RPMI7951 (cell line): ENCODE data around the gene DPY19L1. TPM values are rescaled to one million over a fixed set of nuclear protein-coding genes. Genes with fewer than 3 reads are reported as not detected.
"Not testable (repeated sequence)": the region's sequence is repeated elsewhere in the genome, so short reads cannot be mapped to it uniquely, and the experiment has no call there.

Experiments used
- DNase-seq: peaks from one replicate; pipeline ENCODE4 v3.0.0-alpha.2; 2012; ENCODE audit warnings: low read depth
- total RNA-seq: library from RNA; depleted of rRNA; stranded (reverse); fragments of >200 nt; shearing (Covaris generic); gene quantifications from 2 replicates; pipeline ENCODE4 v1.2.3, GENCODE V29; 2014

DPY19L1 gene
- total RNA-seq, 1 experiment from 2014 or later: 52.6 TPM

DNA sequence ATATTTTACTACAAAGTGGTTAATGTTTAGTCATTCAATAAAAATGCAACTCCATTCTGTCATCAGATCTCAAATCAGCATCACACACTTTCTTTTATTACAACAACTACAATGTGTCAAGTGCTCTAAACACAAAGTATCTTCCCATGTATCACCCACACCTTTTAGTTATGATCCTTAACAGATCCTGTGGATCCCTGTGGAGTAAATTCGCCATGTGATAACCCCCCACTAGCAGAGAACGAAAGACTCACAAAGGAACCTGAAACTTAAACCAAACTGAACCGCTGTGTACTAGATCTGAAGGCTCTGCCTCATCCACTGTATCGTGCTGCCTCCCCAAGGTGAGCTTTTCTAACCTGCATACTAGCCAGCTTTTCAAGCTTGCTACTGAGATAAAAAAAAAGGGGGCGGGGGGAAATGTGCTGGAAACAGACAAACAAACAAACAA, 1.7 kb downstream of the DPY19L1 start:
- peak; percentile 30 for DNase-seq

DNA sequence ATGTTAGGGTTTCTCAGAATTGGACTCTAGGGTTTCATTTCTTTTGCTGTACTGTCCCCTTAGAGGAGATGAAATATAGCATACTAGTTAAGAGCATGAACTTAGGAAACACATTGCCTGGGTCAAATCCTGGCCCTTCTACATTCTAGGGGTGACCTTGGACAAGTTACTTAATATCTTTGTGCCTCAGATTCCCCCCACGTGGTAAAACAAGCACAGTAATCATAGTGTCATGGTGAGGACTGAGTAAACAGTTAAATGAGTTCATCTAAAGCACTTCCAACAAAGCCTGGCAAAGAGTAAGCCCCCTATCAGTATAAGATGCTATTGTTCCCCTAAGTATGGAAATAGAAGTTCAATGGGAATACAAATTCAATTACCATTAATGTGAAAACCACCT, 5.1 kb downstream of the DPY19L1 start:
- no peak for DNase-seq

DNA sequence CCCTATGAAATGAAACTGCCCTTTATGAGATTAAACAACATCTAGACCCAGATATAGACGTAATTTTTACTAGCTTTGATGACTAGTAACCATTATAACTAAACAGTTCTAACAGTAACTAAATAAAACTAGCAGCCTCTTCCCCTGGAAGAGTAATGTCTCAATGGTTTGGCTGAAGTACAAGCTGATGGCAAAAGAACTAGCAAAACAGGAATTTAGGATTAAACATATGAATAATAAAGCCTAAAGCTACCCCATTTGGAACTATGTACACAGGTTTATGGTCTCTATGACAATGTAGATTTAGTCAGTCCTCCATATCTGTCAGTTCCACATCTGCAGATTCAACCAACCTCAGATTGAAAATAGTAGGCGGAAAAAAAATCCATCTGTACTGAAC, 6.4 kb downstream of the DPY19L1 start:
- no peak for DNase-seq

DNA sequence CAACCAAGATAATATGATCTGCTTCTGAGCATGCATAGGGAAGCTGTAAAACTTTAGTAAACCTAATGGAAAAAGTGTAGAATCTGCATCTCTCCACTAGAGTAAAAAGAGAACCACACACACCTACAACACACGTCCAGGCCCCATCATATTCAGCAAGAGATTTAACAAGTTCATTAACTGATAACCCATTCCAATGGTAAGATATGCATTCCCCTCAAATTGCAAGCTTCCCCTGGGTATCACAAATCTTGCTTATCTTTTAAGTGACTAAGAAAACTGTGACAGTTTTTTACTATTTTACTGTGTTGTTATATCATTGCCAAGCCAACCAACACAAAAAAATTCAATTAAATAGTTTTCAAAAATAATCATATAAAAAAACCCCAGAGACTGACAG, 8.0 kb downstream of the DPY19L1 start:
- DNase-seq: no peak

DNA sequence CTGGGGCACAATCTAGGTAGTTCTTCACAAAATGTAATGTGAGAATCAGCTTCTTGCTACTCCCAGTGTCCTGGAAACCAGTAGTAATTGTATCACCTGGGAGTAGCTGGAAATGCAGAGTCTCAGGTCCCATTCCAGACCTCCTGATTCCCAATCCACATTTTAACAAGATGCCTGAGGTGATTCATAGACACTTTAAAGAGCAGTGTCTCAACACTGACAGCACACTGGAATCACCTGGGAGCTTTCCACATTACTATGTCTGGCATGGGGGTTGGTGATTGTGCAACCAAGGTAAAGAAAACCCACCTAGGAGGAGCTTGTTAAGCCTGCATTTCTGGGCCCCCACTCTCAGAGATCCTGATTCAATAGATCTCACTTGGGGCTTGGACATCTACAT, 11.1 kb downstream of the DPY19L1 start:
- no peak for DNase-seq

DNA sequence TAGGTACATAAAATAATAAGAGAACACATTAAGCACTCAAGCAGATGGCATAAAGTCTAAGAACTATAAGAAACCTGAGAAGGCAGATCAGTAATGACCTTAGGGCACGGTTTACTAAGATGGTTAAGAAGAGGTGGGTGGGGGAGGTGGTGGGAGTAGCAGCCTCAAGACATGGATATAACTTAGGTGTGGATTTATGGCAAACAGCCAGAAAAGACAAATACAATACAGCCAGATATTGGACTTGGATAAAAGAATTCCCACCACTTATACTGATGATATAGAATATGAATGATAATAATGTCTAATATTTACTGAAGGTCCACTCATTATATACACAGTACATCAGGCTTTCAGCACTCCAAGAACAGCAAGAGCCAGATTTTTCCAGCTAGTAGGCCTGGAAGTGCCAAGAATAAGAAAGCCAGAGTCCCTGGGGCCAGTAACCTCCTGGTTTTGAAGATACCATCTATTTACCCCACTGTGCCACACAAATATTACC, 11.9 kb downstream of the DPY19L1 start:
- no peak for DNase-seq

DNA sequence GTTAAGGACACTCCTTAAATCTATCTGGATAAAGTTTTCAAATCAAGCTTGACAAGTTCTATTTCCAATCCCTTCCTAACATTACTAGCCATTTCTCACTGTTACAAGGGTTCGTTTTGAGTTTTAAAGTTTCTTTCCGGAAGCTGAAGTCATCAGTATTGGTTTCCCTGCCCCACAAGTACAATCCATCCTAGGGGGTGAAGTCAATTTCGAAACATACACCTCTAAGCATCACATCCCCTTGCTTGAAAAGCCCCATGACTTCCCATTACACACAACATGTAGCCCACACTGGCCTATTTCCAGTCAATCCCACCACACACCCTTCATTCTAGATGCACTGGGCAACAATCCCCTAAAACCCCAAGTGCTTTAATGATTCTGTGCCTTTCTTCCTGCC, 13.0 kb downstream of the DPY19L1 start:
- DNase-seq: no peak

DNA sequence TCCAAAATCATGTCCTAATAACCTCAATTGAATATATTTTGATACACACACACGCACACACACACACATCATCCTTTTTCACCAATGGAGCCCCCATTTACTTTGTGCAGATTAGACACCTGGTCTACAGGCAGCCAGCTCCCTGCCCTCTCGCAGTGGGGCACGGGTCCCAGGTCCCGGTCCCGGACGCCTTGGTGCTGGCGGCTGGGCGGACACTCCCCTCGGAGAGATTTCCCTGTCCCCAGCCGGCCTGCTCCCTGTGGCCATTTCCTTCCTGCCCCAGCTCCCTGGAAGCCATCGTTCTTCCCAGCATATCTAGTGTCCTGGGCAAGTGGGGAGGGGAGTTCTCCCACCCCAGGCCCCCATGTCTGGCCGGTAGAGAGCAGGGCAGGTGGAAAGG, 14.6 kb downstream of the DPY19L1 start:
- DNase-seq: no peak

DNA sequence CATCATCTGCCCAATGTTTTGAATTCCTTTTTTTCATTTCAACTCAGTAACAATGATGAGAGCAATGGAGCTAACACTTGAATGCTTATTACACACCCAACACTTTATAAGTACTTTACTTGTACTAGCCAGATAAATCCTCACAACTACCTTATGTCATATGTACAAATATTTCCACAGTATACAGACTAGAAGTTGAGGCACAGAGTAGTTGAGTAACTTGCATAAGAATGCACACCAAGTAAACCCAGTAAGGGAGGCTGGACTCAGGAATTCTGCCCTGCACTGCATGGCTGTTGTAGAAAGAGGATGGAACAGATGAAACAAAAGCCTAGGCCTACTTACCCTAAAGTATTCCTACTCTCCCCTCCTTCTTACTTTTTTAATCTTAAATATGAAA, 15.8 kb downstream of the DPY19L1 start:
- no peak for DNase-seq

DNA sequence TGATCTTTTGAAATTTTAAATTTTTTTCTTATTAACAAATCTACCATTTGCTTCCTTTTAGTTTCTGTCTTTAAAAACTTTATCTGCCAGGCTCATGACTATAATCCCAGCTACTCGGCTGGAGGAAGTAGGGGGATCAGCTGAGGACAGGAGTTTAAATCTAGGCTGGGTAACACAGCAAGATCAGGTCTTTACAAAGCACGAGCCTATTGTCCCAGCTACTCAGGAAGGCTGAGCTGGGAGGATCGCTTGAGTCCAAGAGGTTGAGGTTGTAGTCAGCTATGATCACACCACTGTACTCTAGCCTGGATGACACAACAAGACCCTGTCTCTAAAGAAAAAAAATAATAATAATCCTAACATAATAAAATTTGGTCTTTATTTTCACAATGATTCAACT, 17.5 kb downstream of the DPY19L1 start:
- DNase-seq: no peak

DNA sequence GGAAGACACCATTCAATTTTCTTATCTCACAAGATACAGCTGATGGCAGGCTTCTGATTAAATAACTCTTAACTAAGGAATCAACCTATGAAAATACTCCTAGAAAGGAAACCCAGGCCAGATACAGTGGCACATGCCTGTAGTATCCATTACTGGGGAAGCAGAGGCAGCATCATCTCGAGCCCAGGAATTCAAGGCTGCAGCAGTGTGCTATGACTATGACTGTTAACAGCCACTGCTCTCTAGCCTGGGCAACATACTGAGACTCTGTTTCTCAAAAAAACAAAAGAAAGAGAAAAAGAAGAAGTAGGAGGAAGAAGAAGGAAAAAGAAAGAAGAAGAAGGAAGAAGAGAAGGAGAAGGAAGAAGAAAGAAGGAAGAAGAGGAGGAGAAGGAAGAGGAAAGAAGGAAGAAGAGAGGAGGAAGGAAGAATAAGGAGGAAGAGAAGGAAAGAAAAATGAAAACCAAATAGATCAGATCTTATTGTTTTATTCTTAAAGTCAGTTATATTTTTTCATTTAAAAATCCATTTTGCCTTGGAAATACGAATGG, 18.0 kb downstream of the DPY19L1 start:
- no peak for DNase-seq

DNA sequence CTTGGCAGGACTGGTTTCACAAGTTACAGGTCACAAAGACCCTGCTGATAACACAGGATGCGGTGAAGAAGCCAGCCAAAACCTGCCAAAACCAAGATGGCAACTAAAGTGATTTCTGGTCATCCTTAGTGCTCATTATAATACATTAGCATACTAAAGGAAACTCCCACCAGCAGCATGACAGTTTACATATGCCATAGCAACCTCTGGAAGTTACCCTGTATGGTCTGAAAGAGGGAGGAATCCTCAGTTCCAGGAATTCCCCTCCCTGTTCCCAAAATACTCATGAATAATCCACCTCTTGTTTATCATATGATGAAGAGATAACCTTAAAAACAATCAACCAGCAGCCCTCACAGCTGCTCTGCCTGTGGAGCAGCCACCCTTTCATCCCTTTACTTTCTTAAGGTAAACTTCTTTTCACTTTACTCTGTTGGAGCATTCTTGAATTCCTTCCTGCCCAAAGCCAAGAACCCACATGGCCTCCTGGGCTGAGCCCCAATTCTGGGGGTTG, 21.9 kb downstream of the DPY19L1 start:
- peak; percentile 54 for DNase-seq

DNA sequence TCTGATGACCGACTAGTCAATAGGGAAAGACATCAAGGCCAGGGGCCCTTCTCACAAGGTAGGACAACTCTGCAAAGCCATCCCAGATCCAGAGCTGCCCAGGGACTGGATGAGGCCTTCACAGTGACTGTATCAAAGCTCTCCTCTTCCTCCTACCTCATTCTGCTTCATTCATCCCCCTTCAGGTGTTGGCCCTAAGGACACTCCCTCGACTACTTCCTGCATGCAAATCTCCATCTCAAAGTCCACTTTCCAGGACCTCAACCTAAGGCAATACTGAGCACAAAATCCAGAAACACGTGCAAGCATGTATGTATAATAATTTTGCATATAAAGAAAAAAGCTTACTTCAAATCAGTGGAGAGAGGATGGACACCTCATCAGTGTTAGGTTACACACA, 25.1 kb downstream of the DPY19L1 start:
- no peak for DNase-seq

DNA sequence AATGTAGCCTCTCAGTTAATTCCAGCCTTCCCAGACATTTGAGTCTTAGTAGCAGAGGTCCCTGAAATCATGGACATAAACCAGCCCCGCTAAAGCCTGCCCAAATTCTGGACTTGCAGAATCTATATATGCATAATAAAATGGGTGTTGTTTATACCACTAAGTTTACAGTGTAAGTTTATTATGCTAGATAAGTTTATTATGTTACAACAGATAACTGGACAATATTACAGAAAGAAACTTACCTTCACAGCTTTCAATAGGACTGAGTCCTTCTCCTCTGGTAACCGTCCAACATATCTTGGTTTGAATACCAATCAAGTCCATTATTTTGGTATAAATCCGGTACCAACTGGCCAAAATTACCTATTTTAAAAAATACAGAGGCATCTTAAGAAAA, 26.2 kb downstream of the DPY19L1 start:
- DNase-seq: no peak

DNA sequence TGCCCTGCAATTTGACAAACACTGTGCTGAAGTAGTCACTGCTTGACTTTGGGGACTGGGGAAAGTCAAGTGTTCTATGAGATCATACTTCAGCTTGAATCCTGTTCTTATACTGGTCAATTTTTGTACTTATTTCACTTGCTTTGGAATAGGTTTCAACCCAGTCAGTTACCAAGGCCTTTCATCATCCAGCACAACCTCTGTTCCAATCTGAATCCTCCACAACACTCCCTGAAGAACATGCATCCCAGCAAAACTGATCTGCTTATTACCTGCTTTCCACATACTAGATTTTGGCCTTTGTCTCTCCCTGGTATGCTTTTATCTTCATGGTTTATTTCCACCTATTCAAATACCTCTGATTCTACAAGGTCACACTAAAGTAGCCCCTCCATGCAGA, 29.5 kb downstream of the DPY19L1 start:
- DNase-seq: no peak

DNA sequence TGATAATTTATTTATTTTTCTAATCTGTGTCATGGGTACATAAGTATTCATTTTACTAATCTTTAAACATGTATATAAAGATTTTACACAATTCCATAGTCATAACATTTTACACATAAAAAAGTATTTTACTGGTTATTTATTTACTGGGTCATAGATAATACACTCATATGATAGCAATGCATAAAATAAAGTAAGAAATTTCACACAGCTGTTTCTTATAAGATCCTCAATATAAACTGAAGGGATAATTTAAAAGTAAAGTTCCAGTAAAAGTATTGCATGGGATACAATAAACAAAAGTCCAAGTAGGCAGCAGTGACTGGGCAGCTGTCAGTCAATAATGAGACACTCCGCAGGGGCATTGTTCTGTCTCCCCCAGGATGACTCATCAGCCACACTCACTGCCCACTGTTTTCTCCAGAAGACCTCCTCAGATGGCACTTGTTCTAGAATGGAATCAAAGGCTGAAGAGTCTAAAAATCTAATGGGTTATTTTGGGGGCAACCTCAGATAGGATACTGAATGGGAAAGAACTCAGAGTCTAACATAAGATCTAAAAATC, 32.7 kb downstream of the DPY19L1 start:
- DNase-seq: peak; percentile 72

DNA sequence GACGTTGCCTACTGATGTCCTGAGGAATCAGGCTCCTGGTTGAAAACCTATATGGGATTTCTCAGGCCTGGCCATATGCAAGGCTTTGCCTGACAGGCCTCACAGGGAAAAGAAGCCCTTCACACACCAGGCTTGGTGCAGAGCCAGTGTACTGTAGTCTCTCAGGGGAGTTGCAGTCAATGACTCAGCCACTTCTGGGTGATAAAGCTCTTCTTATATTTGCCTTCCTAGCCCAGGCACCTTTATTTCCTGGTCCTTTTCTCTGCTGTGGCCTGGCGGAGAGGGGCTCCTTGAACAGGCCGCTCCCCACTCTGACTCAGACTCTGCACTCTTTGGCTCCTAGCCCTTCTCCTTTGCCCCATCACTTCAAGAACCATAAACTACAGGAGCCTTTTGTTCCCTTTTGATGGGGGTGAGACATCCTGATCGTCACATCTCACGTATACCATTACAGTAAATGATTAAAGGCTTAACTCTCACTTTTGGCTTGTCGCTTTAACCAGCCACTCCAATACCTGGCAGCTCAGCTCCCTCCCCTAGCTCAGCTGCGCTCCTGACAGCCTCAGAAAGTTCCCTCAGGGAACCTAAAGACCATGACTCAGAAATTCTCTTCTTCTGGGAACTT, 33.5 kb downstream of the DPY19L1 start:
- DNase-seq: peak; percentile 95

DNA sequence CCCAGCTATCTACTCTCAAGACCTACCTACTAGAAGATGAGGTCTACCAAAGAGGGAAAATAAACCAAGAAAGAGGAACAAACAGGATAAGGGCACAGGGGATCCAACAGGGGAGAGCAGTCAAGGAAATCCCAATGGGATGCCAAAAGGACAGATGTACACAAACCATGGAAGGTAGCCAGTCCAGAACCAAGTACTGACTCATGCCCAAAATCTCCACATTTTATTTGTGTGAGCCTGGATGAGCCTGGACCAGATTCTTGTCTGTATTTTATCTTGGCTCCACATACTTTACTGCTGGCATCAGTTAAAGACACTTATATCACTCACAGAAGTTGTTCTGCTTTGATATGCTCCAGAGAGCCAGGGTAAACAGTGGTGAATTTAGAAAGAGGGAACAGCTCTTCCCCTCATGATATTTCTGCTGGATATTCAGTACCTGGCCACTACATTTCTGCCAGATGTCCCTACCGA, 34.1 kb downstream of the DPY19L1 start:
- DNase-seq: peak; percentile 81

DNA sequence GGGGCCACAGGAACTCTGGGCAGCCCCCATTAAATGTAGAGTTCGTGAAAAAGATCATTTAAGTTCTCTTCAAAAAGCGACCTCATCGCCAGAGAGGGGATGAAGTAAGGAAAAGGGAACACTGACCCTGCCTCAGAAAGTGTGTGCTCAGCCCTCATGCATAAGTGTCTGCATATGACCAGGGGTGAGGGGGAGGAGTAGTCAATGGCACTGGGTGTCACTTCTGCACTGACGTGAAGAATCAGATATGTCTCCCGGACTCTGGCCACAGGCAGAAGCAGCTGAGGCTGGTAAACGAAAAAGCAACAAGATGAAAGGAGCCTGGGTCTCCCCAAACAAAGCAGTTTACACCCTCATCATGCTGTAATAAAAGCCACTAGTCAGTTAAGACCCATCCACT, 39.0 kb downstream of the DPY19L1 start:
- not testable (repeated sequence) for DNase-seq

DNA sequence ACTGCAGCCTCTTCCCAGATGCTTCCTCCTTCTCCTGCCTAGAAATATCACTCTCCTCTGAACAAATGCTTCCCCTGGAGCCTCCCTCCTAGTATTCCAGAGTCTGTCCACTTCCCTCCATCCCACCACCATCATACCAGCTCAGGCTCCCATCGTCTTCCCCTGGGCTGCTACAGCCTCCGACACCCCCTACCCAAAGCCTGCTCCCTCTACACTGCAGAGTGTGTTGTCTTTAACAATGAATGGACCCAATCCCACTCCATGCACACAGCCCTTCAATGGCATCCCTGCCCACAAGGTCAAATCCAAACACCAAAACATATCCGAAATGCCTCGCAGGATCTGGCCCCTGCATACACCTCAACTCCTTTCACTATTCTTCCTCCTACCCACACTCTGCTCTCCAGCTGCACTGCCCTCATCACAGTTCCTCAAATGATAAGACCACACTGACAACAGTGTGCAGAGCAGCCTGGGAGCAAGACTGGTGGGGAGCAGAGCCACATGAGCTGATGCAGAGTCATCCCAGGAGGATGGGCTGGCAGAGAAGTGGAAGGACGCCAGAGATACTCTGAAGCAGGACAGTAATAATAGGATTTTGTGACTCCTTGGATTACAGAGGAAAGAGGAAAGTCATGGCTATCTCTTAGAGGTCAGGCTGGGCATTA, 40.7 kb downstream of the DPY19L1 start:
- DNase-seq: not testable (repeated sequence)

DNA sequence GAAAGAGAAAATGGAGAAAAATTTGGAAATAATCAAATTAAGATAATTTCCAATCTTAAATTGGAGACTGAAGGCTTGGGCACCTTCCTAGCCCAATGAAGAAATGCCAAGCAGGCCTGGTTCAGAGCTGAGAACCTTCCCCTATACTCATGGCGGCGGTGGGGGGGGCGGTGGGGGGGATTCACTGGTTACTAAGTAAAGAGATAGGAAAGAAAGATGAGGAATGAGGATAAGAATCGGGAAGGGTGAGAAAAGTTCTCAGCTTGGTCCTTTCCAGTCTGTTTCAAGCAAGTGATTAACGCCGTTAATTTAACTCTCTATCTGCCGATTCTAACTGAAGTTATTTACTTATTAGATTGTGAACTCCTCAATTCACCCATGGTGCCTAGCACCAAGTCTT, 41.5 kb downstream of the DPY19L1 start:
- no peak for DNase-seq
